ENCODE data around the gene B4GAT1.

B4GAT1 gene

DNA sequence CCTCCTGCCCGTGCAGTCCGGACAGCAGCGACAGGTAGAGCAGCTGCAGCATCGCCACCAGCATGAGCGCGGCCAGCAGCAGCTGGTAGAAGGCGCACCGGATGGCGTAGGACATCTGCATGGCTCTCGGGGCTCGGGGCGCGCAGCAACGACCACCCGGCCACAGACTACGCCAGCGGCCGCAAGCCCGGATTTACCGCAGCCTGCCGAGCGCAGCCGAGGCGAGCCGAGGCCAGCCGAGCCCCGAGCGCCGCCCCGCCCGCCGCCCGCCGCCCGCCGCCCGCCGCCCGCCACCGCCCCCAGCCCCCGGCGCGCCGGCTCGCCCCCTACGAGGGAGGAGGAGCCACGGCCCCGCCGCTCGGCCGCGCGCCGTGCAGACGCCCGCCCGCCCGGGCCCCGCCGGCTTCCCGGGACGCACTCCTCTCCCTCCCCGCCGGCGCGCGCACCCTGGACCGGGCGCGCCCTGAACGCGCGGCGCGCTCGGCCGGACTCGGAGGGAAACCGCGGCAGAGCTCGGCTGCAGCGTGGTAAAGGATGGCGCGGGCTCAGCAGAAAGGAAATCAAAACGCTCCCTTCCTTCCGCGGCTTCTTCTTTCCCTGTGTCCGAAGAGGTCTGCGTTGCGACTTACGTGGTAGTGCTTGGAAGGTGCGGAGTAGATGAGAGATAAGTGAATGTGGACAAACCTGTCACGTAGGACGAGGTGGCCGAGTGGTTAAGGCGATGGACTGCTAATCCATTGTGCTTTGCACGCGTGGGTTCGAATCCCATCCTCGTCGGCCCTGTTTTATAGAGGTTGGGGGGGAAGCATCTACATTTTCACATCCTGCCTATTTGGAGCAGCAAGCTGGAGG, at the start of gene B4GAT1:
B4GAT1 (minus strand) TSS at position 205 of the 852 bp plus-strand sequence; CDS start at position 121, 84 bp downstream.
- peak; percentile 87 for DNase-seq (ENCODE audit: extremely low read depth, insufficient read length)

GRCh38 chr11:66393954-66394353, 46.5 kb upstream of the B4GAT1 start:
- Histone ChIP-seq H3K27me3 (replicated peaks; ENCODE audit: control insufficient read depth, insufficient read depth, low read length) (no peaks in the 10 kb centered on the region; the same call in 1 of the 2 replicates), H3K4me3 (replicated peaks; ENCODE audit: low read depth, low read length) (no peak overlapping the region), H3K36me3 (ENCODE audit: control insufficient read depth, insufficient read depth, low read length) (no peaks in the 10 kb centered on the region)
- TF ChIP-seq CTCF (IDR thresholded peaks at IDR 0.05; ENCODE audit: insufficient read depth, low read length, poor library complexity, severe bottlenecking) = no peak
- no peak for DNase-seq (ENCODE audit: extremely low read depth, insufficient read length)

More for the DNA sequence above, at the start of gene B4GAT1:
- H3K36me3 ChIP-seq (ENCODE audit: control insufficient read depth, insufficient read depth, low read length) = no peaks in the 10 kb centered on the region
- H3K27me3 ChIP-seq (replicated peaks; ENCODE audit: control insufficient read depth, insufficient read depth, low read length) = no peaks in the 10 kb centered on the region
- TF ChIP-seq CTCF (IDR thresholded peaks at IDR 0.05; ENCODE audit: insufficient read depth, low read length, poor library complexity, severe bottlenecking) = no peak
- H3K4me3 ChIP-seq (replicated peaks; ENCODE audit: low read depth, low read length) = peak within 1 kb of the TSS; percentile 82

GRCh38 chr11:66391322-66391721, 43.9 kb upstream of the B4GAT1 start:
- no peaks in the 10 kb centered on the region for H3K36me3 ChIP-seq (ENCODE audit: control insufficient read depth, insufficient read depth, low read length)
- H3K27me3 ChIP-seq (replicated peaks; ENCODE audit: control insufficient read depth, insufficient read depth, low read length) = no peaks in the 10 kb centered on the region; the same call in none of the 2 replicates
- peak; percentile 33 for DNase-seq (ENCODE audit: extremely low read depth, insufficient read length)
- TF ChIP-seq CTCF (IDR thresholded peaks at IDR 0.05; ENCODE audit: insufficient read depth, low read length, poor library complexity, severe bottlenecking) = no peak
- no peak overlapping the region for H3K4me3 ChIP-seq (replicated peaks; ENCODE audit: low read depth, low read length)

DNA sequence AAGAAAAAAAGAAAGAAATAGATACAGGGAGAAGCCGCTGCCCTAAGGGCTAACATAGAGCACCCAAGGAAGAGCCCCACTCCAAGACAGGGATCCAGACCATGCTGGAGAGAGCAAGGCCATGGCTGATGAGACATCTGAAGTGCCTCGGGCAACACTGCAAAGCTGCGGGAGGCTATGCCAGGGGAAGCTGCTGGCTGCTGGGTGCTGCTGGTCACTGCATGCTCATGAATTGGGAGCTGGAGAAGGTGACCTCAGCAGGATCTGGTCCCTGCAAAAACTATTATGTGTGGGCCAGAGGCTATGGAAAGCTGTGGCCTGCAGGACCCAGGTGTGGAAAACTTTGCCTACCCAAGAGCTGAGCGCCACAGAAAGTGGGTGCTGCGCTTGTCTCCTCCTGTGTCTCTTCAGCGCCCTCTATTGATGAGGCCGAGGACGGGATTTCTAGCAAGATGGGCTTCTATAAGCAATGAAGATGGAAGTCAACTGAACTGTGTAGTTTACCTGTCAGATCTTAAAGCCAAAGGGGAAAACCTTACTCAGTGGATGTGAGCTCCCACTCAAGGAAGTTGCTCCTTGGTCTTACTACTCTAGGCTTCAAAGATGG, 41.5 kb upstream of the B4GAT1 start:
- no peak for DNase-seq (ENCODE audit: extremely low read depth, insufficient read length)

More for the DNA sequence above, 41.5 kb upstream of the B4GAT1 start:
- Histone ChIP-seq H3K27me3 (replicated peaks; ENCODE audit: control insufficient read depth, insufficient read depth, low read length) (no peaks in the 10 kb centered on the region; the same call in none of the 2 replicates), H3K36me3 (ENCODE audit: control insufficient read depth, insufficient read depth, low read length) (no peaks in the 10 kb centered on the region), H3K4me3 (replicated peaks; ENCODE audit: low read depth, low read length) (no peak overlapping the region)
- peak; percentile 93 for TF ChIP-seq CTCF (IDR thresholded peaks at IDR 0.05; ENCODE audit: insufficient read depth, low read length, poor library complexity, severe bottlenecking)

All from GM06990 (cell line).